Testis (tissue), 2 donors: Measurements from ENCODE around the gene SNX8.

Experiments
- POLR2A ChIP-seq: fragments of 450-650 bp; IDR thresholded peaks from one replicate; pipeline ENCODE4 v1.6.1; 2017; ENCODE audit warnings: antibody characterized with exemption, mild to moderate bottlenecking, moderate library complexity
- TF ChIP-seq, protein P1 (sequence below), 3 experiments: fragments of 450-650 bp in 2 of 3; fragments of 200-600 bp in 1 of 3; sonication (generic) in 1 of 3; IDR thresholded peaks; one replicate each; pipeline ENCODE4 v1.5.1; 2016 to 2019; ENCODE audit warnings: antibody characterized with exemption in 3 of 3, mild to moderate bottlenecking in 2 of 3, moderate library complexity in 1 of 3

DNA sequence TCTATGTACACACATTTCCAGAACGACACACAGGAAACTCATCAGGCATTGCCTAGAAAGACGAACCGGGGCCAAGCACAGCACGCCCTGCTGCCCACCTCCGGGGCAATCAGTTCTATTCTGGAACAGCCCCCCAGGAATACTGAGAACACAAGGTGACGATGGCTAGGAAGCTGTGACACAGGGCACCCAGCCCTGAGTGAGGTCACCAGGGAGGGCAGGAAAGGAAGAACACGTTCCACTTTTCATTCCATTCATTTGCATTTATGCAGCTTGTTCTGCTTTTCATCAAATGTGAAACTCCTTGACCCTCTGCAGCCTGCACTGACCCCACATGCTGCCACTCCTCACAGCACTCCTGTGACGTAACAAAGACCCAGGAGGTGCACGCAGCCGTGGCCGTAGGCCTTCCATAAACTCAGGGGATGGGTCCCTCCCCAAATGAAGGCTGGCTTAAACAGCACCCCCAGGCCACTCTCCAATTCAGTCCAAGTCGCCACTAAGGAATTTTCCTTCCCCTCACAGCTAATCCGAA lies 110.4 kb downstream of the SNX8 start:
- TF ChIP-seq, protein P1, sequence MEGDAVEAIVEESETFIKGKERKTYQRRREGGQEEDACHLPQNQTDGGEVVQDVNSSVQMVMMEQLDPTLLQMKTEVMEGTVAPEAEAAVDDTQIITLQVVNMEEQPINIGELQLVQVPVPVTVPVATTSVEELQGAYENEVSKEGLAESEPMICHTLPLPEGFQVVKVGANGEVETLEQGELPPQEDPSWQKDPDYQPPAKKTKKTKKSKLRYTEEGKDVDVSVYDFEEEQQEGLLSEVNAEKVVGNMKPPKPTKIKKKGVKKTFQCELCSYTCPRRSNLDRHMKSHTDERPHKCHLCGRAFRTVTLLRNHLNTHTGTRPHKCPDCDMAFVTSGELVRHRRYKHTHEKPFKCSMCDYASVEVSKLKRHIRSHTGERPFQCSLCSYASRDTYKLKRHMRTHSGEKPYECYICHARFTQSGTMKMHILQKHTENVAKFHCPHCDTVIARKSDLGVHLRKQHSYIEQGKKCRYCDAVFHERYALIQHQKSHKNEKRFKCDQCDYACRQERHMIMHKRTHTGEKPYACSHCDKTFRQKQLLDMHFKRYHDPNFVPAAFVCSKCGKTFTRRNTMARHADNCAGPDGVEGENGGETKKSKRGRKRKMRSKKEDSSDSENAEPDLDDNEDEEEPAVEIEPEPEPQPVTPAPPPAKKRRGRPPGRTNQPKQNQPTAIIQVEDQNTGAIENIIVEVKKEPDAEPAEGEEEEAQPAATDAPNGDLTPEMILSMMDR (IDR thresholded peaks at IDR 0.05): no peak
- TF ChIP-seq POLR2A: no peak
